ENCODE measurements around the gene CAVIN1.

- no peak for TF ChIP-seq CTCF (conservative IDR thresholded peaks at IDR 0.05 in 1 of 2, IDR thresholded peaks at IDR 0.05 in 1 of 2; ENCODE audit: extremely low read depth in 1 of 2, insufficient read depth in 1 of 2, low read depth in 1 of 2, low read length in 2 of 2)
- no peak for TF ChIP-seq EZH2 (IDR thresholded peaks at IDR 0.05; ENCODE audit: borderline replicate concordance, low read length)
Observed at GRCh38 chr17:42422412-42422957, 571 bp downstream of the CAVIN1 start.
